HEK293T (cell line): ENCODE measurements around the gene SF3B6.

Experiments
- BHLHE40 ChIP-seq: fragments of 450-650 bp; IDR thresholded peaks from 2 replicates; pipeline ENCODE4 v1.6.1; 2016; ENCODE audit warnings: mild to moderate bottlenecking, moderate library complexity, borderline replicate concordance
- FOXK2 ChIP-seq: fragments of 450-650 bp; IDR thresholded peaks from 2 replicates; pipeline ENCODE4 v1.6.1; 2016; ENCODE audit warnings: mild to moderate bottlenecking
- L3MBTL2 ChIP-seq: fragments of 450-650 bp; conservative IDR thresholded peaks from 2 replicates; pipeline ENCODE4 v1.6.1; 2016; ENCODE audit warnings: mild to moderate bottlenecking
- ZNF384 ChIP-seq: fragments of 450-650 bp; IDR thresholded peaks from 2 replicates; pipeline ENCODE4 v1.6.1; 2016

- TF ChIP-seq L3MBTL2 (no peak), BHLHE40 (no peak), ZNF384 (no peak), FOXK2 (no peak)
Observed at GRCh38 chr2:24019729-24020128, 56.4 kb downstream of the SF3B6 start.
